GM21619 (cell line): ENCODE data around the gene SLC6A8.
"Not testable (repeated sequence)": the region's sequence is repeated elsewhere in the genome, so short reads cannot be mapped to it uniquely, and the experiment has no call there.

Experiments
- ATAC-seq: cut with Tn5 transposase; IDR thresholded peaks from one replicate; pipeline ENCODE4 v1.9.1; 2021; ENCODE audit not compliant: unreplicated experiment

SLC6A8 gene

GRCh38 chrX:153692611-153693156 is 5.0 kb downstream of the SLC6A8 start:
- ATAC-seq, result no peak

- no peak for ATAC-seq
Observed at GRCh38 chrX:153693216-153694086, 5.7 kb downstream of the SLC6A8 start.

GRCh38 chrX:153694256-153694655 is 6.5 kb downstream of the SLC6A8 start:
- not testable (repeated sequence) for ATAC-seq

- no peak for ATAC-seq
Observed at GRCh38 chrX:153694687-153695270, 7.1 kb downstream of the SLC6A8 start.

GRCh38 chrX:153696100-153696499 is 8.4 kb downstream of the SLC6A8 start:
- no peak for ATAC-seq

- ATAC-seq, result not testable (repeated sequence)
Observed at GRCh38 chrX:153696538-153696937, 8.8 kb downstream of the SLC6A8 start.

- ATAC-seq, result not testable (repeated sequence)
Observed at GRCh38 chrX:153696986-153697722, 9.4 kb downstream of the SLC6A8 start.

- no peak for ATAC-seq
Observed at GRCh38 chrX:153697924-153698865, 10.5 kb downstream of the SLC6A8 start.

GRCh38 chrX:153699210-153699783 is 11.6 kb downstream of the SLC6A8 start:
- not testable (repeated sequence) for ATAC-seq

- not testable (repeated sequence) for ATAC-seq
Observed at GRCh38 chrX:153699784-153700371, 12.2 kb downstream of the SLC6A8 start.

GRCh38 chrX:153700376-153700945 is 12.7 kb downstream of the SLC6A8 start:
- no peak for ATAC-seq

- no peak for ATAC-seq
Observed at GRCh38 chrX:153700967-153701366, 13.2 kb downstream of the SLC6A8 start.

- ATAC-seq, result no peak
Observed at GRCh38 chrX:153701706-153702105, 14.0 kb downstream of the SLC6A8 start.

GRCh38 chrX:153702336-153703035 is 14.8 kb downstream of the SLC6A8 start:
- ATAC-seq, result no peak

GRCh38 chrX:153703036-153703370 is 15.3 kb downstream of the SLC6A8 start:
- ATAC-seq, result no peak

- no peak for ATAC-seq
Observed at GRCh38 chrX:153704021-153704526, 16.3 kb downstream of the SLC6A8 start.

GRCh38 chrX:153704631-153705402 is 17.1 kb downstream of the SLC6A8 start:
- not testable (repeated sequence) for ATAC-seq
